Mesodermal cell (in vitro differentiated cells): ENCODE results near the gene KCNJ6.

Experiments
- H3K27ac ChIP-seq: 2 replicates; pipeline ENCODE4 v1.7.0; 2013; ENCODE audit warnings: mild to moderate bottlenecking, low read depth, low read length, moderate library complexity; ENCODE audit not compliant: severe bottlenecking
- H3K36me3 ChIP-seq: 2 replicates; pipeline ENCODE4 v1.7.1; 2013; ENCODE audit warnings: mild to moderate bottlenecking, low read length, moderate library complexity; ENCODE audit not compliant: control insufficient read depth, insufficient read depth
- H3K4me1 ChIP-seq: one replicate; pipeline ENCODE4 v1.7.1; 2013; ENCODE audit warnings: mild to moderate bottlenecking, low read length; ENCODE audit not compliant: insufficient read depth, control insufficient read depth, poor library complexity, severe bottlenecking
- H3K4me3 ChIP-seq: 2 replicates; pipeline ENCODE4 v1.7.0; 2013; ENCODE audit warnings: low read length, control low read depth, mild to moderate bottlenecking; ENCODE audit not compliant: insufficient read depth, poor library complexity, severe bottlenecking; ENCODE audit errors: extremely low read depth
- H3K9me3 ChIP-seq: 2 replicates; pipeline ENCODE4 v1.7.1; 2013; ENCODE audit warnings: mild to moderate bottlenecking, low read length, moderate library complexity; ENCODE audit not compliant: control insufficient read depth
- WGBS, 2 experiments: methylation state at CpG; one replicate each; pipeline ENCODE4 v1.1.5; 2013; ENCODE audit warnings: missing lambda C conversion rate in 2 of 2; ENCODE audit not compliant: insufficient coverage in 2 of 2; 5-methylcytosine and 5-hydroxymethylcytosine counted together

The KCNJ6 gene

DNA sequence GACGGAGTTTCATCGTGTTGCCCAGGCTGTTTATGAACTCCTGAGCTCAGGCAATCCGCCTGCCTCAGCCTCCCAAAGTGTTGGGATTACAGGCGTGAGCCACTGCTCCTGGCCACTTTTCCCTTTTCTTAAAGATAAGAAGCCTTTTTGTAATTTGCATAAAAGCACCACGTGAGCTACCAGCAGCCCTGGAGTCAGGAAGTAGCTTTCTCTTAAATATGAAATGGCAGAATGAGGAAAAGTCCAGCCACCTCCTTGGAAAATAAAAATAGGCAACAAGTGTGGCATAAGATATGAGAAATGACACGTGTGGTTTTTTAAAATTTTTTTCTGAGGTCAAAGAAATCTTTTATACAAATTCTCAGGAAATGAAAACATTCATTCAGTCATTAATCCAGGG lies 289.9 kb downstream of the KCNJ6 start:
- WGBS, 2 experiments, result 83 to 92% methylated on average over 4 to 5 of the region's 6 CpGs
- no peaks in the 10 kb centered on the region for H3K36me3 ChIP-seq
- H3K27ac ChIP-seq, result no peak overlapping the region
- no peaks in the 10 kb centered on the region for H3K4me1 ChIP-seq
- no peaks in the 10 kb centered on the region for H3K9me3 ChIP-seq
- no peak overlapping the region for H3K4me3 ChIP-seq

DNA sequence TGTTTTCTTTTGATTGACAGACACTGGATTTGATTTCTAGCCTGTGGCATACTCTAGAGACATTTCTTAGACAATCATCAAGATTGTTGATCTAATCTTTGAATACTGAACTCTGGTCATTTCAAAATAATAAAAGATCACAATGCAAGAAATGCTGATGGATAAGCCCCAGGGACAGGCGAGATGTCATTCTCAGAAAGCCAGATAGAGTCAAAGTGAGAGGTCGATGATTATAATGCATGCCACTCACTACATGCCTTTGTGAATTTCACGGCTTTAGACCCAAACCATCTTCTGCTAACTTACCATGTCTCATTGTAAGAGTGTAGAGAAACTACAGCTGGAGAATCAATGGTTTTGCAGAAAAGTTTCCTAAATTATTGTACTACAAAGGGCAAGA lies 292.6 kb downstream of the KCNJ6 start:
- no peaks in the 10 kb centered on the region for H3K4me1 ChIP-seq
- H3K27ac ChIP-seq, result no peak overlapping the region
- H3K9me3 ChIP-seq, result no peaks in the 10 kb centered on the region
- H3K4me3 ChIP-seq, result no peak overlapping the region
- WGBS, 2 experiments, result no CpG with 5 or more reads among the region's 3 CpGs
- no peaks in the 10 kb centered on the region for H3K36me3 ChIP-seq

DNA sequence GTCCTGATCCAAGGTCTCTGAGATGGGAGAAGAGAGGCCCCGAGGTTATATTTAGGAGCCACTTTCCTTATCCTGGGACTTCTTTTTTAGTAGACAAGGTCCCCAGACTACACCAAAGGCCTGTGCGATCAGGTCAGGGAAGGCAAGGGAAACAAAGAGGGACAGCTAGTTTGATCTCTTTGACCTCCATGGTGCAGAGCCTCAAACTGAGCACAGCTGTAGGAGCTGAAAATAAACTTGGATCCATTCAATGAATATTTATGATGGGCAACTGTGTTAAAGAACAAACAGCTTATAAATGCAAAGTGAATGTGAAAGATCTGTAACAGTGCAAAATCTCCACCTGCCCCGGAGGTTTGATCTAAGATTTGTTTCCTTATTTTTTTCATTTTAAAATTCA lies 293.1 kb downstream of the KCNJ6 start:
- H3K36me3 ChIP-seq, result no peaks in the 10 kb centered on the region
- H3K4me1 ChIP-seq, result no peaks in the 10 kb centered on the region
- H3K27ac ChIP-seq, result no peak overlapping the region
- no peak overlapping the region for H3K4me3 ChIP-seq
- WGBS, 2 experiments, result 88 to 100% methylated on average over 1 to 2 of the region's 3 CpGs
- H3K9me3 ChIP-seq, result no peaks in the 10 kb centered on the region

GRCh38 chr21:37622755-37623154 lies 293.5 kb downstream of the KCNJ6 start:
- Histone ChIP-seq H3K4me3 (no peak overlapping the region), H3K36me3 (no peaks in the 10 kb centered on the region), H3K9me3 (no peaks in the 10 kb centered on the region), H3K4me1 (no peaks in the 10 kb centered on the region), H3K27ac (no peak overlapping the region)
- 88 to 90% methylated on average over 6 of the region's 8 CpGs for WGBS, 2 experiments

DNA sequence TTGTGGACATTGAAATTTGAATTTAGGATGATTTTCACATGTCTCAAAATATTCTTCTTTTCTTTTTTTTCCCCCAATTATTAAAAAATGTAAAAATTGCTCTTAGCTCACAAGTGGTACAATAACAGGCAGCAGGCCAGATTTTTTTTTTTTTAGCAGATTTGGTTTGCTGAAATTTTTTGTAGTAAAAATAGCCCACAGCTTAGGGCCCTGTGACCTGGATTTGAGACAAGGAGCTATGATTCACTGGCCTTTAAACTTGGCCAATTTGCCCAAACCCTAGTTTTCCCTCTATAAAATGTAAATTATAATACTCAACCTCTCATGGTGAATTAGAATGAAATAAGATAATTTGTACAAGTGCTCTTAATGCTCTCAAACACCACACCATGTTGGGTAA lies 295.9 kb downstream of the KCNJ6 start:
- no peak overlapping the region for H3K4me3 ChIP-seq
- no peaks in the 10 kb centered on the region for H3K4me1 ChIP-seq
- H3K27ac ChIP-seq, result no peak overlapping the region
- no peaks in the 10 kb centered on the region for H3K36me3 ChIP-seq
- H3K9me3 ChIP-seq, result no peaks in the 10 kb centered on the region

DNA sequence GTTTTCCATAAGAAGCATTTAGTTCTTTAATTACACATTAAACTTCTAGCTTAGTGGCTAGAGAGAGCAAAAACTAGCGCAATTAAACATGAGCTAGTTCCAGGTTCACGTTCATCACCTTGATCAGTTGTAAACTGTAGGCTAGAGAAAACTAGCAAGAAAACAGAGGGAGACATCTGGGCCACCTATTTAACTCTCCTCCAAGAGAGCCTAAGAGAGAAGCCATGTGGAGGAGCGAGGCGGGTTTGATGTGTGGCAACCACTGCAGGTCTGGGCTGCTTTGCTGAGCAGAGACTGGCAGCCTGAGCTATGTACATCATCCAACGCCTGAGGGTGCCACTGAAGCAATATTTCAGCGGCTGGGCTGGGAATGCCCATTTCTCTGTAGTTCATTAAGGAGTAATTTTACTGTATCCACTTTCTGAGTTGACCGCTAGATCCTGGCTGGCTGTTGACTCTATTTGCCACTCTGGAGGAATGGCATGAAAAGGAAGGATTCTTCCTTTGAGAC lies 296.7 kb downstream of the KCNJ6 start:
- H3K27ac ChIP-seq, result no peak overlapping the region
- WGBS, 2 experiments, result 81 to 88% methylated on average over 6 of the region's 7 CpGs

DNA sequence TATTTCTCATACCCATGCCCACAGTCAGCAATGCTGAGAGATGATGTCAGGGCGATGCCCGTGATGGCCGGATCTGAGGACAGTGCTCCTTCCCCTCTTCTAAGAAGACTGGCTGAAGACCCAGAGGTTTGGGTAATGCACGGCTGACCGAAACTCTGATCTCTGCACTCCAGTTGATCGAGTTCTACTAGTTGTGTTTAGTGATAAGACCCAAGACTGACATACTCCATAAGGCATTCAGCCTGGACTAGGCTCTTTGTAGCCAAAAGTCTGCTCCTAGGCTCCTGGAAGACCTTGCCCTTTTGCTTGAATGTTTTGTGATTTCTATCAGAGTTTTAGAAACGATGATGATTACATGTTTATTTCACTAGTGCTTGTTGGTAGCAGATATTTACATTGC lies 298.2 kb downstream of the KCNJ6 start:
- 100% methylated on average over 1 of the region's 7 CpGs for WGBS, 2 experiments
- Histone ChIP-seq H3K4me1 (no peaks in the 10 kb centered on the region), H3K36me3 (no peaks in the 10 kb centered on the region), H3K9me3 (no peaks in the 10 kb centered on the region), H3K27ac (no peak overlapping the region), H3K4me3 (no peak overlapping the region)

More for the DNA sequence above, 296.7 kb downstream of the KCNJ6 start:
- Histone ChIP-seq H3K4me3 (no peak overlapping the region), H3K9me3 (no peaks in the 10 kb centered on the region), H3K36me3 (no peaks in the 10 kb centered on the region), H3K4me1 (no peaks in the 10 kb centered on the region)

DNA sequence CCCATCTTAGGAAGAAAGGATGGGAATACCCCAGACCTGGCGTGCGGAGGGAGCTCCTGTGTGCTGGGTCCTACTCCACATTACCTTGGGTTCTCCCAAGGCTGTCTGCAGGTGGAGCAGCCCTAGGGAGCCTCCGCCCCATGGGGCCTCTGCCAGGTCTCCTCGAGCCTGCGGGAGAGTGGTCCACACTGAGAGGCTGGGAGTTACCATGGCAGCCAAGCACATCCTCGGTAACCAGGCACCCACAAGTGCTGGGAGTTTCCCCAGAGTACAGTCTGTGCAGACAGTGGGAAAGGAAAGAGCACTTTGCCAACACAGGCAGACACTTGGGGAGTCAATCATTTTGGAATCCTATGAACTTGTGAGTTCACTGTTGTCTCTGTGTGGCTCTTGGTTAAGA lies 300.3 kb downstream of the KCNJ6 start:
- no peak overlapping the region for H3K4me3 ChIP-seq
- H3K36me3 ChIP-seq, result no peaks in the 10 kb centered on the region
- 87 to 92% methylated on average over 6 of the region's 6 CpGs for WGBS, 2 experiments
- no peaks in the 10 kb centered on the region for H3K4me1 ChIP-seq
- no peaks in the 10 kb centered on the region for H3K9me3 ChIP-seq
- no peak overlapping the region for H3K27ac ChIP-seq

DNA sequence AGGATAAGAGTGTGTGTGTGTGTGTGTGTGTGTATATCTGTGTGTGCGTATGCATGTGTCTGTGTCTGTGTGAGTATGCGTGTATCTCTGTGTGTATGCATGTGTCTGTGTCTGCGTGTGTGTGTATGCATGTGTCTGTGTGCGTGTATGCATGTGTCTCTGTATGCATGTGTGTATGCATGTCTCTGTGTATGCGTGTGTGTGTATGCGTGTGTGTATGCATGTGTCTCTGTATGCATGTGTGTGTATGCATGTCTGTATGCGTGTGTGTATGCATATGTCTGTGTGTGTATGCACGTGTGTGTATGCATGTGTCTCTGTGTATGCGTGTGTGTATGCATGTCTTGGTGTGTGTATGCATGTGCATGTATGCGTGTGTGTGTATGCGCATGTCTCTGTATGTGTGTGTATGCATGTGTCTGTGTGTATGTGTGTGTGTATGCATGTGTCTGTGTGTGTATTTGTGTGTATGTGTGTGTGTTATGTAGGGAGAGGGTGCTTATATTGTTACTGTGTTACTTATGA lies 301.8 kb downstream of the KCNJ6 start:
- 92 to 95% methylated on average over 11 of the region's 11 CpGs for WGBS, 2 experiments
- H3K36me3 ChIP-seq, result no peaks in the 10 kb centered on the region
- H3K4me3 ChIP-seq, result no peak overlapping the region
- no peak overlapping the region for H3K27ac ChIP-seq
- H3K9me3 ChIP-seq, result no peaks in the 10 kb centered on the region
- no peaks in the 10 kb centered on the region for H3K4me1 ChIP-seq

DNA sequence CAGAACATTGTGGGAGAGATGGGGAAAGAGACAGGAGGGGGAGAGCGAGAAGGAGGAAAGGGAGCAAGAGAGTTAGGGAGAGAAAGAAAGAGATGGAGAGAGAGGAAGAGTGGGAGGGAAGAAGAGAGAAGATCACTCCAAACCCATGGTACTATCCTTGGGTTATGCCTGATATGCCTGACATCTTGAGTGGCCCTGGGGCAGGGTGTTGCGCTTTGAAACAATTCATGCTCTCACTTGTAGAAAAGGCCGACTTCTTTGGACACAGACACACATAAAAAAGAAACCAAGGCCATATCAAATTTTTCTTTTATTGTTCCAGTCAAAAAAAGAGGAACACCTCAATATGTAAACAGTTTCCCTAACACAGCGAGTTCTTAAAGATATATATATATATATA lies 309.2 kb downstream of the KCNJ6 start:
- Histone ChIP-seq H3K4me3 (no peak overlapping the region), H3K36me3 (no peaks in the 10 kb centered on the region), H3K9me3 (no peaks in the 10 kb centered on the region), H3K27ac (no peak overlapping the region), H3K4me1 (no peaks in the 10 kb centered on the region)
- 73 to 85% methylated on average over 1 to 3 of the region's 4 CpGs for WGBS, 2 experiments

GRCh38 chr21:37606549-37606948 lies 309.7 kb downstream of the KCNJ6 start:
- Histone ChIP-seq H3K36me3 (no peaks in the 10 kb centered on the region), H3K4me1 (no peaks in the 10 kb centered on the region), H3K27ac (no peak overlapping the region), H3K9me3 (no peaks in the 10 kb centered on the region), H3K4me3 (no peak overlapping the region)
- 98 to 99% methylated on average over 8 of the region's 10 CpGs for WGBS, 2 experiments
